Measurements from ENCODE around the gene POLR2E. TPM values are rescaled to one million over a fixed set of nuclear protein-coding genes. Genes with fewer than 3 reads are reported as not detected.
A peak's percentile ranks its signal among the peaks of the same experiment; 100 is the strongest.
"Not testable (repeated sequence)": the region's sequence is repeated elsewhere in the genome, so short reads cannot be mapped to it uniquely, and the experiment has no call there.

Gene POLR2E
- total RNA-seq, 2 donors from 2014 or later = 89.9 to 105 TPM

- intact Hi-C loops (cut with DNase I); DNase-seq (ENCODE audit: low spot score): not testable (repeated sequence)
These were observed 33.9 kb upstream of the POLR2E start for GRCh38 chr19:1129084-1129483.

- intact Hi-C loops (cut with DNase I) = no loop called here
- DNase-seq (ENCODE audit: low spot score) = no peak
These were observed 32.9 kb upstream of the POLR2E start for GRCh38 chr19:1128106-1128505.

DNA sequence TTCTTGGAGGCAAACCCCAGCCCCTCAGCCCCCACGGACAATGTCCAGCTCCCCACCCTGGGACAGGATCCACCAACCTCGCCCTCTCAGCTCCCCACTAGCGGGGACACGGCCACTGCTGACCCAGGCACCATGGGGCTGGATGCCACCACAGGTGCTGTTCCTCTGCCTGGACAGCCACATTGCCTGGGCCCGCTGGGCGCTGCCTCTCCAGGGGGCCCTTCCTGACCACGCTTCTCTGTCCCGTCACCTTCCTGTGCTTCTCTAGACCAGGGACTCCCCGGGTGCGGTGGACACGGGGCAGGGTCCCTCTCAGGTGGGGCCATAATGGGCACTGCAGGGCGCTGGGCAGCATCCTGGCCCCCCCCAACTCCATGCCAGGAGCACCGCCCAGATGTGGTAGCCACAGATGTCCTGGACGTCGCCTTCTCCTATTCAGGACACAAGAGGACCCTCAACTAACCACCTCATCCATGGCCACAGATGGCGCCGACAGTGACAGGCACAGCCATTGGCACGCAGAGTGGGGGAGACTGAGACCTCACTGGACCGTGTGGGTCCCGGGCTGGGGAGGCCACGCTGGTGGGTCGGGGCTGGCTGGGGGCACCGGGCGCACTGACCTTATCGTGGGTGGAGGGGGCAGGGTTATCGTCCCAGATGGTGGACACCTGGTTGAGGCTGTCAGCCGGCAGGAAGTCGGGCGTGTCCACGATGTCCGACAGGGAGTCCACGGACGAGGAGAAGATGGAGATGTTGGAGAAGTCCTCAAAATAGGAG, 32.0 kb upstream of the POLR2E start:
- no peak for DNase-seq (ENCODE audit: low spot score)
- intact Hi-C loops (cut with DNase I) = no loop called here

DNA sequence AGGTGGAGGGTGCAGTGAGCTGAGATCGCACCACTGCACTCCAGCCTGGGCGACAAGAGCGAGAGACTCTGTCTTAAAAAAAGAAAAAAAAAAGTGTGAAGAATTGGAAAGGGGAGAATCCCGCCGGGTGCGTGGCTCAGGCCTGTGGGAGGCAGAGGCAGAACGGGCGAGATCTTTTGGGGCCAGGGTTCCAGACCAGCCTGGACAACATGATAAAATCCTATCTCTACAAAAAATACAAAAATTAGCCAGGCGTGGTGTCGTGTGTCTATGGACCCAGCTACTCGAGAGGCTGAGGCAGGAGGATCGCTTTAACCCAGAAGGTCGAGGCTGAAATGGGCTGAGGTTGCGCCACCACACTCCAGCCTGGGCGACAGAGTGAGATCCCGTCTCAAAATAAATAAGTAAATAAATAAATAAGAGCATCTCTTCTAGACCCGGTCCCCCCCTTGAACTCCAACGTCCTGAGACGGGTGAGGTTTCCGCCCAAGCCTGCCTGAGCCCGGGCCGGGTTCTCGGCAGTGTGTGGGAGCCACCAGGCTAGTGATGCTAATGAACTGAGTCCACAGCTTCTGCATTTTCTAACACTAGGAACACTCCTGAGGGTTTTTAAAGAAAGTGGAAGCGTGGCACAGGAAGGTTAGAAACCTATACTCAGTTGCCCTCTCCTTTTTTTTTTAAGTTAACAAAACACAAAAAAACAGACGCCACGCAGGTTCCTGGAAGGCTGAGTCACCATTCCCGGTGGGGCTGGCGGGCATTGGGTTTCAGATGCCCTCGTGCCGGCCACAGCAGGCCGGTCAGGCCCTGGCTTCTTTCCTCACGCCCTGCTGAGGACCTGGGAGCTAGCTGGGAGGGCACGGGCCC, 30.7 kb upstream of the POLR2E start:
- DNase-seq (ENCODE audit: low spot score) = no peak
- intact Hi-C loops (cut with DNase I) = no loop called here

DNA sequence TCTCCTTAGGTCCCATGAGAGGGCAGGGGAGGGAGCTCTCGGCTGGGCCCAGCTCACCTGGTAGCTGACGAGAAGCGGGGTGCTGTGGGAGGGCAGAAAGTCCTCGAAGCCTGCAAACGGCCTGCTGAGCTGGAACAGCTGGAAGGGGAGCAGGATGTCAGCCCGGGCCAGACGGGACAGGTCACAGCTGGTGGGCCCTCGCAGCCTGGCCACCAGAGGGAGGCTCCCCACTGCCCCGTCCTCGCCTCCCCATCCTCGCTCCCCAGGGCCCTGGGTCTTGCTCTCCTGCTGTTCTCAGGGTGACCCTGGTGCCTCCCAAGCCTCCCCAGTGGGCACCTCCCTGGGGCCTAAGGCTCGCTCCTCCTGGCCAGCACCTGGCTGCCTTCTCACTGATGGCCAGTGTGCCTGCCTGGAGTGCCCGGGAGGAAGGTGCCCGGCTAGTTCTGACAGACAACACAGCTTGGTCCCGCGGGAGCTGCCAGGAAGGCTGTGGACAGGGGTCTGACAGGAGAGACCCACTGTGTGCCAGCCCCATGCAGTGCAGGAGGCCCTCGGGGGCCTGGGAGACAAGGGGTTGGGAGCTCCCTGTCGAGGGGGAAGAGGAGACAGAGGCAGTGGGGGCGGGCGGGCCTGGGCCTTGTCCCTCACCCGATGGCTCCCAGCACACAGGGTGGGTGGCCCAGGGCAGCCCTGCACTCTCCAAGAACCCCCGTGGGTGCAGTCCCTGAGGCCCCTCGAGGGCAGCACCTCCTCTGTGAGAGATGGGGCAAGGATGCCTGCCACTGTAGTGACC, 28.9 kb upstream of the POLR2E start:
- intact Hi-C loops (cut with DNase I) = no loop called here
- DNase-seq (ENCODE audit: low spot score) = no peak

GRCh38 chr19:1123381-1123780, 28.2 kb upstream of the POLR2E start:
- intact Hi-C loops (cut with DNase I) = no loop called here
- peak; percentile 82 for DNase-seq (ENCODE audit: low spot score)

GRCh38 chr19:1122972-1123363, 27.8 kb upstream of the POLR2E start:
- intact Hi-C loops (cut with DNase I) = no loop called here
- DNase-seq (ENCODE audit: low spot score) = peak; percentile 94

- intact Hi-C loops (cut with DNase I) = no loop called here
- DNase-seq (ENCODE audit: low spot score) = no peak
These were observed 27.1 kb upstream of the POLR2E start for GRCh38 chr19:1122021-1122971.

DNA sequence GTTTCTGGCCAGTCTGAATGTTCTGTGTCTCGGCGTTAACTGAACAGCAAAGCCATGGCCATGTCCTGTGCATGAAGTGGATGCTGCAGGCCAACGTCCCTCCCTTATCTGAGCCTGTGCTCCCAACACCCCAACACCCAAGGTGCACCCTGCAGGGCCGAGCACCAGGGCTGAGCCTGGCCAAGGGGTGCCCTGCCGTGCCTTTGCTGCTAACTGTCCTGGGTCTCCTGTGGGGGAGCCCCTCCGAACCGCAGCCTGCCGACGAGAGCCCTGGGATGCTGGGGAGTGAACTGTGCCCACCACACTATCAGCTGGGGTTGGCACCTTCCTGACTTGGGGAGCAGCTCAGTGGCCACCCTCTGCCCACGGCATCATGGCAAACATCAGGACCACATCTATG, 26.2 kb upstream of the POLR2E start:
- intact Hi-C loops (cut with DNase I) = no loop called here
- no peak for DNase-seq (ENCODE audit: low spot score)

DNA sequence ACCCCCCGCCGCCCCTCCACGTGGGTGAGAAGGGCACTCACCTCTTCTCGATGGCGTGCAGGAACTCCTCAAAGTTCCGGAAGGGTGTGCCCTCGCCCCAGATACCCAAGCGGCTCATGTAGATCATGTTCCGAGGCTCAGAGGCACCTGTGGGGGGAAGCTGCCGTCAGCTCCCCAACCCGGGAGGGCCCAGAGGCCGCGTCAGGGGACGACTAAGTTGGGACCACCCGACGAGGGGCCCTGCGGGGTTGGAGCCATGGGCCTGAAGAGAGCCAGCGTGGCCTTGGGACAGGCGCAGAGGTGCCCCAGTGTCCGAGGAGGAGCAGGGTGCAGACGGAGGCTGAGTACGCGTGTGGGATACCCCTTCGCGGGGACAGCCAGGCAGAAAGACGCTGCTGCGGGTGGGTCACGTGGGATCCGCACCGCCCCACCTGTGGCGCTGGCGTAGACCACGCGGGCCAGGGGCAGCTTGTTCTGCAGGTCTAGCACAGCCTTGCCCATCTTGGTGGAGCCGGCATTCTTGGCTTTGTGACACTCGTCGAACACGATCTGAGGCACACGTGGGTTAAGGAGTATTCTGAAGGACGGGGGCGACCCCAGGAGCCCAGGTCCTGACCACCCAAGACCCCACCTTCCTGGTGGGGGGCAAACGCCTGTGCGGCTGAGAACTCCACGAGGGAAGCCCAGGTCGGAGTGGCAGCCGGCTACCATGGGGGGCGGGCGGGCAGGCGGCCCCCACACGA, 24.5 kb upstream of the POLR2E start:
- intact Hi-C loops (cut with DNase I) = no loop called here

DNA sequence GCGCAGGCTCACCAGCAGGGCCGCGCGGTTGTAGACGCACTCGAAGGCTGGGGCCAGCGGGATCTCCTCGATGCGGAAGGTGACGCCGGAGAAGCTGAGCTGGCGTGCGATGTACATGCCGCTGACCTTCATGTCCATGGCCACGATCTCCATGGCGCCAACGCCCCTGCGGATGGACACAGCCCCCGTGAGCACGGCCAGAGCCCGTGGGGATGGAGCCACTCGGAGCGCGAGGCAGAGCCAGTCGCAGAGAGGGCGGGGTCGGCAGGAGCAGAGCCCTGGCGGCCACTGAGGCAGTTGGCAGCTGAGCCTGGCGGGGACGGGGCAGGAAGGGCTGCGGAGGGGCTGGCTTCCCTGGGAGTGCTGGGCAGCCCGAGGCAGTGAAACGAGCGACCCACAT, 23.8 kb upstream of the POLR2E start:
- DNase-seq (ENCODE audit: low spot score) = no peak
- intact Hi-C loops (cut with DNase I) = loop anchor here in 1 of 2 donors (1.0 kb wide), 1 partner anchor 41 kb away; no protein-coding TSS in a partner anchor

More for the DNA sequence above, 24.5 kb upstream of the POLR2E start:
- DNase-seq (ENCODE audit: low spot score) = no peak

DNA sequence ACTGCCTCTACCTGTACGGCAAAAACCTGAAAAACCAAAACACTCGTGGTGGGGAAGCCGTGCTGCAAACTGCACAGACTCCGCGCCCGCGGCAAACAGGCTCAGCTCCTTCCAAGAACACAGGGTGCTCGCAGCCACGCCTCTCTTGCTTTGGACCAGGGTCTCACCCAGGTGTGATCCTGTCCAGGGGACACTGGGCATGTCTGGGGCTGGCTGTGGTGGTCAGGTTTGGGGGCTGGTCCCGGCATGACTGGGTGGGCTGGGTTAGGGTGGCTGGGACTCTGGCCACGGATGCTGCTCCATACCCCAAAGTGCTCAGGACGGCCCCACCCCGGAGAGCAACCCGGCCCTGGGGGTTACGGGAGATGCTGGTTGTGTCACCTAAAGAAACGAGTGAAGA, 22.5 kb upstream of the POLR2E start:
- DNase-seq (ENCODE audit: low spot score) = no peak
- intact Hi-C loops (cut with DNase I) = loop anchor here in 1 of 2 donors (1.0 kb wide), 1 partner anchor 39 kb away; no protein-coding TSS in a partner anchor

GRCh38 chr19:1116726-1117581, 21.8 kb upstream of the POLR2E start:
- no peak for DNase-seq (ENCODE audit: low spot score)
- intact Hi-C loops (cut with DNase I) = no loop called here

- DNase-seq (ENCODE audit: low spot score) = no peak
- intact Hi-C loops (cut with DNase I) = no loop called here
These were observed 20.7 kb upstream of the POLR2E start for GRCh38 chr19:1115646-1116420.

GRCh38 chr19:1114728-1115127, 19.6 kb upstream of the POLR2E start:
- DNase-seq (ENCODE audit: low spot score) = not testable (repeated sequence)
- intact Hi-C loops (cut with DNase I) = loop anchor here (5.0 kb wide), 1 partner anchor 78 kb away; no protein-coding TSS in a partner anchor

DNA sequence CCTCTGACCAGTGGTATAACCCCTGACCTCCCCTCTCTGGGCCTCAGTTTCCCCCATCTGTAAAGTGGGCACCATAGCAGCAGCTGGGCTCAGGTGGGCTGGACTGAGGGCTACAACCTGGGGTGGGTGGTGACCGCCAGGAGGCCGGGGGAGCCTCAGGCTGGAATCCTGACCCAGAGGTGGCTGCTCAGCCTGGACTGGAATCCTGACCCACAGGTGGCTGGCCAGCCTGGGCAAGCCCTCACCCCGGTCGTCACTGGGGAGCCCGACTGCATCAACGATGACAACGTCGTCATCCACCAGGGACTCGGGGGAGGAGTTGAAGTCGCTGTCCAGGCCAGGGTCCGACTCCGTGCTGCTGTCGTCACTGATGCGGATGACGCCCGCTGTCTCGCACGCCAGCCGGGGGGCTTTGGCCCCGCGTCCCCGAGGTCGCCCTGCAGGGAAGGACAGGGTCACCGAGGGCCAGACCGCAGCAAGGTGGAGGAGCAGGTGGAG, 18.9 kb upstream of the POLR2E start:
- peak; percentile 85 for DNase-seq (ENCODE audit: low spot score)
- intact Hi-C loops (cut with DNase I) = loop anchor here (5.0 kb wide), 1 partner anchor 78 kb away; no protein-coding TSS in a partner anchor
